ENCODE measurements around the gene CCL22.
A peak's percentile ranks its signal among the peaks of the same experiment; 100 is the strongest.
"Not testable (repeated sequence)": the region's sequence is repeated elsewhere in the genome, so short reads cannot be mapped to it uniquely, and the experiment has no call there.

The CCL22 gene

DNA sequence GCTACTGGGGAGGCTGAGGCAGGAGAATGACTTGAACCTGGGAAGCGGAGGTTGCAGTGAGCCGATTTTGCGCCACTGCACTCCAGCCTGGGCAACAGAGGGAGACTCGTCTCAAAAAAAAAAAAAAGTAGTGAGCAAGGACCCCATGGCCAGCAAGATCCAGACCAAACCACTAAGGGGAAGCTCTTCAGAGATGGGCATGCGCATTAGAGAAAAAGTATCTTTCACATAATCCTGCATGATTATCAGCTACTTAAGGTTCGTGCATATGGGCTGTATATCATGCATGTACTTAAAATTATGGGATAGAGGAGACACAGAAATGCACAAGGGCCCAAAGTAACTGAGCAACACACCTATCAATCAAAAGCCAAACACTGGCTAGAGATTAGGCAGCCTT, 10.7 kb upstream of the CCL22 start:
- DNase-seq (ENCODE audit: low read depth in 2 of 2), result no peak

DNA sequence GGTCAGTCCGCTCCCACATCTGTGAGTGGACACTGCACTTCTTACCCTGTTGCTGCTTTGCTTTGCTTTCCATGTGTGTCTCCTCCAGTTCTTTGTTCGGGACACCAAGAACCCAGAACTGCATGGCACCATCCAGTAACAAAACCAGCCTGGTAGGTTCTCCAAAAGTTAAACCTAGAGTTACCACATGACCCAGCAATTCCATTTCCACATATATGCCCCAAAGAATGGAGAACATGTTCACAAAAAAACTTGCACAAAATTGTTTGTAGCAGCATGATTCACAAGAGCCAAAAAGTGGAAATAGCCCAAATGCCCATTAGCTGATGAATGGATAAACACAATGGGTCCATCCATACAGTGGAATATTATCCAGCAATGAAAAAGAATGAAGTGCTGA, 10.3 kb upstream of the CCL22 start:
- no peak for DNase-seq (ENCODE audit: low read depth in 2 of 2)

DNA sequence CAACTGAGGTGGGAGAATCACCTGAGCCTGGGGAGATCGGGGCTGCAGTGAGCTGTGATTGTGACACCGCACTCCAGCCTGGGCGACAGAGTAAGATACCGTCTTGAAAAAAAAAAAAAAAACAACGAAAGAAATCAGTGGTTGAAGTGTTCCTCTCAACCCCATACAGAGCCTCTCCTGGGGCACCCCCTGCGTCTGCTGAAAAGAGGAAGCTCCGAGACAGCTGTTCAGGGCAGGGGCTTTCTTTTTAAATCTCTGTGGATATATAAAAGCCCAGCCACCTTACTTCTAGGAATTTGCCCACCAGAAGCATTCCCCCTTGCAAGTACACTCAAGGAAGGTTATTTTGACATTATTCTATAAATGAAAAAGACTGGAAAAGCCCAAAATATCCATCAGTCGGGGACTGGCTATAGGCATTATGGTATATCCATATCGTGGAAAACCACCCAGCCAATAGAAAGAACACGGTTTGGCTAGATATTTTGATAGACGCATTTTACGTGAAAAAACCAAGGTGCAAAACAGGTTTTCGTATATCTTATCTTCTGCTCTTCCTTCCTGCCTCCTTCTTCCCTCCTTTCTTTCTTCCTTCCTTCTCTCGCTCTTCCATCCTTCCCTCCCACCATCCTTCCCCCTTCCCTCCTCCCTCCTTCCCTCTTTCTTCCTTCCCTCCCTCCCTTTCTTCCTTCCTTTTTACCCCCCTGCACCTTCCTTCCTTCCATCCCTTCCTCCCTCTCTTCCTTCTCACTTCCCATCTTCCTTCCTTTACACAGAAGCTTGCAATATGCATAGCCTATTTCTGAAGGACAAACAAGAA, 9.2 kb upstream of the CCL22 start:
- DNase-seq (ENCODE audit: low read depth in 2 of 2), result no peak

DNA sequence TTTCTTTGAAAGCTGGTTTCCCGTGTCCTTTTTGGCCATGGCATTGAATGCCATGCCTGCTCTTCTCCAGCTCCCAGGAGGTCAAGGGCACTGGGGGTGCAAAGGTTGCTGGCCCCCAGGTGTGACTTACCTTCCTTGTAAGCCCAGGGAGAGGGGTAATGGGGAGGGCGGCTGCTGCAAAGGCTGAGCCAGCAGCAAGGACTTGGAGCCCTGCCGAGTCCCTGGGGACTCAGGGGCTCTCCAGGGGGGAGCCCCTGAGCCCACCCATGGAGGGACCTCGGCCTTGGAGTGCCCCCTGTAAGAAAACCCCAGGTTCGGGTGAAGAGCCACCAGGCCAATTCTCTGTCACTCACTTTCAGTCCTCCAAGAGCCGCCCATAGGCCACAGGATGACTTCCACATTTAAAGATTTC, 5.9 kb upstream of the CCL22 start:
- DNase-seq (ENCODE audit: low read depth in 2 of 2), result no peak

DNA sequence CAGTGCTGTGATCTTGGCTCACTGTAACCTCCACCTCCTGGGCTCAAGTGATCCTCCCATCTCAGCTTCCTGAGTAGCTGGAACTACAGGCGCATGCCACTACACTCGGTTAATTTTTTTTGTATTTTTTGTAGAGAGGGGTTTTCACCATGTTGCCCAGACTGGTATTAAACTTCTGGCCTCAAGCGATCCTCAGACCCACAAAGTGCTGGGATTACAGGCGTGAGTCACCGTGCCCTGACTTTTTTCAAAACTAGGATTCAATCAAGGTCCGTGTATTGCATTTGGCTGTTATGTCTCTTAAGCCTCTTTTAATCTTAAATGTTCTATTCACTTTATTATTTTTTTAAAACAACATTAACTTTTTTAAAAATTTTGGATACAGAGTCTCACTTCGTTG, 4.3 kb upstream of the CCL22 start:
- DNase-seq (ENCODE audit: low read depth in 2 of 2), result no peak

DNA sequence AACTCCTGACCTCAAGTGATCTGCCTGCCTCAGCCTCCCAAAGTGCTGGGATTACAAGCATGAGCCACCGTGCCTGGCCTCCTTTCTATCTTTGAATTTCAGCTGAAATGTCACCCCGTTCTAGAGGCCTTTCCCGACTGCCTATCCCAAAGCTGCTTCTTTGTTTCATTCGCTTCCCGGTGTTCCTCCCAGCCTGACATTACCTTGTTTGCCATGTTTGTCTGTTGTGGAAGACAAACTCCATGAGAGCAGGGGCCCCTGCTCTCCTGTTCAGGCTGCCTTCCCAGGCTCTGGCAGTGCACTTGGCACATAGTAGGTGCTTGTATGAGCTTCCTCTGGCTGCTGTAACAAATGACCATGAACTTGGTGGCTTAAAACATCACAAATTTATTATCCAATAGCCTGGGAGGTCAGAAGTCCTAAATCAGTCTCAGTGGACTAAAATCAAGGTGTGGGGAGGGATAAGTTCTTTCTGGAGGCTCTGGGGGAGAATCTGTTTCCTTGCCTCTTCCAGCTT, 2.6 kb upstream of the CCL22 start:
- DNase-seq (ENCODE audit: low read depth in 2 of 2), result no peak

DNA sequence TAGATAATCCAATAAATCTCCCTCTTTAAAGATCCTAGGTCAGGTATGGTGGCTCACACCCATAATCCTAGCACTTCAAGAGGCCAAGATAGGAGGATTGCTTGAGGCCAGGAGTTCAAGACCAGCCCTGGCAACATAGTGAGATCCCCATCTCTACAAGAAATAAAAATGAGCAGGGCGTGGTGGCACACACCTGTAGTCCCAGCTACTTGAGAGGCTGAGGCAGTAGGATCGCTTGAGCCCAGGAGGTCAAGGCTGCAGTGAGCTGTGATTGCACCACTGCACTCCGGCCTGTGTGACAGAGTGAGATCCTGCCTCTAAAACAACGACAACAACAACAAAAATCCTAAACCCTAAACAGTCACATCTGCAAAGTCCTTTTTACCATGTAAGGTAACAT, 2.0 kb upstream of the CCL22 start:
- no peak for DNase-seq (ENCODE audit: low read depth in 2 of 2)

DNA sequence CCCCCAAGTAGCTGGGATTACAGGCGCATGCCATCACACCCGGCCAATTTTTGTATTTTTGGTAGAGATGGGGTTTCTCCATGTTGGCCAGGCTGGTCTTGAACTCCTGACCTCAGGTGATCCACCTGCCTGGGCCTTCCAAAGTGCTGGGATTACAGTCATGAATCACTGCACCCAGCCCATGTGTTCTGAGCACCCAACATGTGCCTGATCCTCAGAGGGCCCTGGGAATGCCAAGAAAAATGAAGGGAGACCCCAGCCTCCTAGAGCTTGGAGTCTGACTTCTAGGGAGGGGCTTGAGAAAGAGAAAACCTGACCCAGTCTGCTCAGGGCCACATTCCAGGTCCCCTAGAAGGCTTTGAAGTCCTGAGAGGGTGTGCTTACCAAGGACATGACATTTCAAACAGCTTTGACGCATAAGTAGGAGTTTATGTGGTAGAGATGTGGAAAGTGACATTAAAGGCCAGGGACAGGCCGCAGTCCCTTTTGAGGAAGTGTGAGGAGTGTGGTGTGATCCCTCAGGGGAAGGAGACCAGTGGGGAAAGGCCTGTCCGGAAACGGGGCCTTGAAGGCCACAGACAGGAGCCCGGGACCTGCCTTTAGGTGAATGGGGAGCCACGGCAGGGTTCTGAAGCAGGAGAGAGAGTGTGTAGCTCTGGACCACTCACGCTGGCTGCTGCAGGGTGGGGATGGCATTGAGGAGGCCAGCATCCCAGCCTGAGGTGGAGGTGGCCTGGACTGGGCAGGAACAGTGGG, 1.1 kb upstream of the CCL22 start:
- no peak for DNase-seq (ENCODE audit: low read depth in 2 of 2)

DNA sequence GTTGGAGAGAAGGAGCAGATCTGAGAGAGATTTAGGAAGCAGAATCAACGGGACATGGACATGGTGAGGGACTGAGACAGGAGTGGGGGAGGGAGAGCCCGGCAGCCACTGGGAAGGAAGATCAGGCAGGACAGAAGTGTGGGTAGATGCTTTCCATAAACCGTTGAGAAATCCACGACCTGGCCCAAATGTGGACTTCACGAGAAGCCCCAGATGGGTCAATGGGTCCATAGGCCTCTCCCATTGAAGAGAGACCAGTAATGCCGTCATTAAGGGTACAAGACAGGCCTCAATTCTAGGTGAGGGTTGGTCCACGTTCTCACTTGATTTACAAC, 530 bp upstream of the CCL22 start:
- no peak for DNase-seq (ENCODE audit: low read depth in 2 of 2)

DNA sequence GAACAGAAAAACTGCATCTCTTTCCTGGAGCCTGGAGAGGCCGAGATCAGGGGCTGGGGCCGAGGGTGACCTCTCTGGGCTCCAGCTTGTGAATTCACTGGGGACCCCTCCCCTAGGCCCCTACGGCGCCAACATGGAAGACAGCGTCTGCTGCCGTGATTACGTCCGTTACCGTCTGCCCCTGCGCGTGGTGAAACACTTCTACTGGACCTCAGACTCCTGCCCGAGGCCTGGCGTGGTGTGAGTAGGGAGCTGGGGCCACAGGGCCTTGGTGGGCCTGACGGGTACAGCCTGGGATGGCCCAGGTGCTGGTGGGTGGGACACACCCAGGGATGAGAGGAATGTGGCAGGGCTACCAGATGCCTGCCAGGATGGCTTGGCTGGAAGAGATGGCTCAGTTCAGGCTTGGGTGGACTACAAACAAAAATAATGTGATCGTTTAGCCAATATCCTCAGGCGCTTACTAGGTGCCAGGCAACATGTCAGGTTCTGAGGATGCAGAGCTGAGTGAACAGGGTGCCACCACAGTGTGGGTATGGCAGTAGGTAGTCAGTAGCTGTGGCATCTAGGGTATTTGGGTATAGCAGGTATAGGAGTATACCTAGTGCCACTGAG, 1.8 kb downstream of the CCL22 start:
- no peak for DNase-seq (ENCODE audit: low read depth in 2 of 2)

DNA sequence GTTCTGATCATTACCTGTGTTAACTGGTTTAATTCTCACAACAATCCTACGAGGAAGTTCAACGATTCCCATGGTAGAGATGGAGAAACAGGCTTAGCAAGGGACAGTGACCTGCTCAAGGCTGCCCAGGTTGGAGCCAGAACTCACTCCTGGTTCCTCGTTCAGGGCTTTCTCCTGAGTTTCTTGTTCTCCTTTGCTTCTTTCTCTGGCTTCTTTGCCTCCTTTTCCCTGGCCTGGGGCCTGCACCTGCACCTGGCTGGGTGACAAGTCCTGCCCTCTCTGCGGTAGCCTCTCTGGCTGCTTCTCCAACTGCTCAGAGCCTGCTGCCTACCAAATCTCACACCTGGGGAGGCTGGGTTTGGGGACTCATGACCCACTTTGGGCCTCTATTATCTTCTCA, 2.8 kb downstream of the CCL22 start:
- no peak for DNase-seq (ENCODE audit: low read depth in 2 of 2)

DNA sequence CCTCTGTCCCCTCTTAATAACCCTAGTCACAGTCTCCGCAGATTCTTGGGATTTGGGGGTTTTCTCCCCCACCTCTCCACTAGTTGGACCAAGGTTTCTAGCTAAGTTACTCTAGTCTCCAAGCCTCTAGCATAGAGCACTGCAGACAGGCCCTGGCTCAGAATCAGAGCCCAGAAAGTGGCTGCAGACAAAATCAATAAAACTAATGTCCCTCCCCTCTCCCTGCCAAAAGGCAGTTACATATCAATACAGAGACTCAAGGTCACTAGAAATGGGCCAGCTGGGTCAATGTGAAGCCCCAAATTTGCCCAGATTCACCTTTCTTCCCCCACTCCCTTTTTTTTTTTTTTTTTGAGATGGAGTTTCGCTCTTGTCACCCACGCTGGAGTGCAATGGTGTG, 5.6 kb downstream of the CCL22 start:
- no peak for DNase-seq (ENCODE audit: low read depth in 2 of 2)

DNA sequence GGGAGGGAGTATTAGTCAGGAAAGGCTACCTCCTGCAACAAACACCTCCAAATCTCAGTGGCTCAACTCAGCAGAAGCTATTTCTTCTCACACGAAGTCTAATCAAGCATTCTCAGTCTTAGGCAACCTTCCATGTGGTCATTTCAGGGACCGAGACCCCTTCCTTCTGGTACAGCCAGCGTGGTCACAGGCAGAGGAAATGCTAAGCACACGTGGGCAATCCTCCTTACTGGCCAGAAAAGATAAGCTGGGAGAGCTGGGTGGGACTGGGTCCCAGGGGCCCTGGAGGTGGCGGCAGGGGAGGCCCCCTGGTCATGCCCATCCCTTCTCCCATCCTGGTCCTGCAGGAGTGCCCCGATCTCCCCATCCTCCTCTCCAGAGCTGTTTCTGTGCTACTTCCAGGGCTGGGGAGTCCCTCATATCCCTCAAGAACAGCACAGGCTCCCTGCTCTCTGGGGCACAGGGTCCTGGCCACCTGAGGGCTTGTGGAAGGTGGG, 8.0 kb downstream of the CCL22 start:
- DNase-seq (ENCODE audit: low read depth in 2 of 2), result no peak

DNA sequence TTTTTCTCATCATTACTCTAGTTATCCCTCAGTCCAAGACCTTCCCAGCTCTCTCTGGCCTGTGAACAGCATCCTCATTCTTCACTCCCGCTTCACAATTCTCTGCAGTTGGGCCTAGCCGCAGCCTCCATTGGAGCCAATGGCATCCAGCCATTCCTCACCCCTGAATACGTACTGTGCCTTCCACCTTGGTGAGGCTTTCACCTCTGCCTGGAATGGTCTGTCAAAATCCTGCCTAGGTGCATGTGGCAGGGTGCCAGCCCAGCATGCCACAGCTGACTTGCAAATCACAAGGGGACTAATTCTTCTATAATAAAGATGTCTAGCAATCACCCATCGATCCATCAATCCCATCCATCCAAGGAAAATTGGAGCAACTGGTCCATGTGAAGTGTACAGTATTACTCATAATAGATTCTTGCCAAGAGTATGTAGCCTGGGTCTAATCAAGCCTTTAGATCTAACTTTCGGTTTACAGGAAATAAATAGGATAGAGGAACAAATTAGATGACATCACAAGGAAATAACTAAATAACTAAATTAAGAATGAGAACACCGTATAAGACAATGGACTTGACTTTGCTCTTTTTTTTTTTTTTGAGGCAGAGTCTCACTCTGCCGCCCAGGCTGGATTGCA, 8.7 kb downstream of the CCL22 start:
- DNase-seq (ENCODE audit: low read depth in 2 of 2), result no peak

DNA sequence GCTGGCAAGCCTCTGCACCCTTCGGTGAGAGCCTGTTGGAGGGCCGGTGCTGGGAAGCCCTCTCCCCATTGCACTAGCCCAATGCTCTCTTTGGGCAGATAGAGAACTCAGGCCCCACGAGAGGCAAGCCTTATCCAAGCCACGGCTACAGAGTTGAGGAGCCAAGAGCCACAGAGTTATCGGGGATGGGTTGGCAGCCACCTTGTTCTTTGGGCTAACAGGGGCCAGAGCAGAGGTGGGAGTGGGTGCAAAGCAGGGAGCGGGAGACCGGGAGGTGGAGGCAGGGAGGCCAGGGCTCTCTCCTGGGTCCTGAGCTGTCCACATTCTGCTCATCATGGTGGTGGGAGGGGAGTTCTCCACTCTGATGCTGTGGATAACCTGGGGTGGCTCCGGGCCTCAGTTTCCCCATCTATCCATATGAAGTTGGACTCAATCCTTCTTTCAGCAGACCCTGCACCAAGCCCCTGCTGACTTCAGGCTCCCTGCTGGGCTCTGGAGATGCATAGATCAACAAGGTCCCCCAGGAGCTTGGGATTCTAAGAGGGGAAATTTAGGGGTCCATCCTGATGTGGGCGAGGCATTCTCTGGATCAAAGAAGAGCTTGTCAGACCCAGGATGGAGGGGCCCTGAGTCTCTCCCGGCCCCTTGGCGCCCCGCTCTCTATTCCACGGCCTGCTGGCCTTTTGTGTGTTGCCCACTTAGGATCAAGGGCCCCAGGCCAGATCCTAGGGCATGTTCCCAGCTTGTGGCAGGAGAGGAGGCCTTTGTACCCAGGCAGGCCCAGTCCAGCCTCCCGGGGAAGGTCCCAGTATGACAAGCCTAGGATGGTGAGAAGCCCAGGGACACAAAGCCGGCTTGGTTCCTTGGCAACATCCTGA, 13.2 kb downstream of the CCL22 start:
- DNase-seq (ENCODE audit: low read depth in 2 of 2), result no peak

DNA sequence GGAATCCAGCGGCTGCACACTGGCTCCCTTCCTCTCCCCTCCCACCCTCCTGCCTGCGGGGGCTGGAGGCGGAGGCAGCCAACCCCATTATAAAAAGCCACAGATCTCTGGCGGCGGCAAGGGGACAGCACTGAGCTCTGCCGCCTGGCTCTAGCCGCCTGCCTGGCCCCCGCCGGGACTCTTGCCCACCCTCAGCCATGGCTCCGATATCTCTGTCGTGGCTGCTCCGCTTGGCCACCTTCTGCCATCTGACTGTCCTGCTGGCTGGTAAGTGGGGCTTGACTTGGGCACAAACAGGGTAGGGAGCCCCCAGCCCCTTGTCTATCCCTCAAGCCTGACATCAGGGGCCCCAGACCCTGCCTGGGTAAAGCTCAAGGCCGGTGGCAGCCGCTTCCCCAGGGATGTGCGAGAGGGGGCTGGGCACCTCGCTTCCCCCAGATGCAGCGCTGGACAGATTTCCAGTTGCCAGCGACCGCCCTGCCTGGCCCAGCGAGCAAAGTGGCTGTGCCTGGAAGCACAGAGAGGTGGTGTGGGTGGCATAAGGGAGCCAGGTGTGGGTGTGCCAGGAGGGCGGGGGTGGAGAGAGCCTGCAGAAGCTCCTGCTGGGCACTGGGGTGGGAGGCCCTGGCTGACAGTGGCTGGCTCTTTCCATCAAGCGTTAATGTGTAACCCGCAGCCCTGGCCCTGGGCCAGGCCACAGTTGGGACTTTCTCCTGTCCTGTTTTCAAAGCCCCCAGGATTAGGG, 14.0 kb downstream of the CCL22 start, which contains the start of gene CX3CL1:
TSS of gene CX3CL1 (plus strand) at position 119 of the 745 bp plus-strand sequence. CDS start at position 198, 79 bp downstream.
- no peak for DNase-seq (ENCODE audit: low read depth in 2 of 2)

DNA sequence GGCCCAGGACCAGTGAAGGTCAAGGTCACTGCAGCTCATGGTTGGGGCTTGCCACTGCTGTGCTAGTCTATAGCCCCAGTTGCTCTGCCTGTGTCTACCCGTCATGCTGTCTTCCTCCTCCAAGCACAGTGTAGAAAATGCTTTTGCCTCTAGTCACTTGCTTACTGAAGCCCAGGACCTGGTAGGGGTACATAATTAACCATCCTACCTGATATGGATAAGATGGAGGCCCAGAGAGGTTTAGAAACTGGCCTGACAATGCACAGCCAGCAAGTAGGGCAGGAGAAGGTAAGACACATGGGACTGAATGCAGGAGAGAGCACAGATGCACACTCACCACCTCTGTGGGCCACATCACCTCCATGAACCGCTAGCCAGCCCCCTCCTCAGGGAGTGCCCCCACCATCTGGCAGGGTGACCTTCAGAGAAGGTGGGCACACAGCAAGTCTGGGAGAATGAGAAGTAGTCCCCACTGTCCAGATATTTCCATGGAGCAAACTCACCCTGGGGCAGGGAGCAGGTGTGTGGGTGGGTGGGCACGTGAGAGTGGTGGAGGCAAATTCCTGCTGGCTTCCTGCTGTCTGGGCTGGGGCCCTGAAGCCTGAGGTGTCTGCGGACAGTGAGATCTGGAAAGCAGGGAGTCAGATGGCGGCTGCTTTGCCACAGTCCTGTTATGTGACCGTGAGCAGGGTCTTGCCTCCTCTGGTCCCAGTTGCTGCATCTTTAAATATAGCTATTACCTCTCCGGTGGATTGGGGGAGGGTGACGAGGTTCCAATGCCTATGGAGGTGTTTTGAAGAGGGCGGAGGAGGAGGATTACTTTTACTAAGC, 14.7 kb downstream of the CCL22 start:
- DNase-seq (ENCODE audit: low read depth in 2 of 2), result no peak

DNA sequence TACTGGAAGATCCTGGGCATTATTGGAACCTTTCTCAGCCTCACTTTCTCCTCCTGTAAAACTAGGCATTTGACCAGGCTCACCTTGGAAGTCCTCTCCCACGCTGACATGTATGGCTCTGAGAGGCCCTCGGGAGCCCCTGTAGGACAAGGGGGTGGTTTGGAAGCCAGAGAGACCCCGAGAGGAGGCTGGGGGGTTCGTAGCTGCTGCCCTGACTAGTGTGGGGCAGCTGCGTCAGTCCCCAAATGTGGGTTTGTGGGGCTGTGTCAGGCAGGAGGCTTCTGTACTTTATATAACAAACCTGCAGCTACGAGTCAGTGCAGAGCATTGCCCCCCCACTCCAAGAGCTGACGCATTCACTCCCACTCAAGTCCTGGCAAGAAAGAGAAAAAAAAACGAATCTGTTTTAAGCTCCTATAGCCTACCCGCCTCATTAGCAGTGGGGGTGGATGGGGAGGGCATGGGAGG, 15.5 kb downstream of the CCL22 start:
- peak in 1 of 2 donors; percentile 18 for DNase-seq (ENCODE audit: low read depth in 2 of 2)

DNA sequence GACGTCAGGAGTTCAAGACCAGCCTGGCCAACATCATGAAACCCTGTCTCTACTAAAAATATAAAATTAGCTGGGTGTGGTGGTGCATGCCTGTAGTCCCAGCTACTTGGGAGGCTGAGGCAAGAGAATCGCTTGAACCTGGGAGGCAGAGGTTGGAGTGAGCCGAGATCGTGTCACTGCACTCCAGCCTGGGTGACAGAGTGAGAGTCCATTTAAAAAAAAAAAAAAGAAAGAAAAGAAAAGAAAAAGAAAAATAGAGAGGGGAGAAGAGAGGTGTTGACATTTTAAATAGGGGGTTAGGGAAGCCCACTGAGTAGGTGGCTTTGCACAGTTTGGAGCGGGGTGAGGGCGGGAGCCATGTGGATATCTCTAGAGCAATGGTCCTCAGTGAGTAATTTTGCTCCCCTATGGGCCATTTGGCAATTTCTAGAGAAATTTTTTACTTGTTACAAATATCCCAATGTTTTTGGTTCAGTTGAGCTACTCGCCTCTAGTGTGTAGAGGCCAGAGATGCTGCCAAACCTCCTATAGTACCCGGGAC, 16.4 kb downstream of the CCL22 start:
- DNase-seq (ENCODE audit: low read depth in 2 of 2), result not testable (repeated sequence)

Measured in stimulated activated CD4-positive, alpha-beta T cell treated with anti-CD3 and anti-CD28 coated beads, Interleukin-15, amount 100 ng/mL, for 48 hours (primary cell).